ENCODE data around the gene TXNDC15. TPM values are rescaled to one million over a fixed set of nuclear protein-coding genes. Genes with fewer than 3 reads are reported as not detected.
"Not testable (repeated sequence)": the region's sequence is repeated elsewhere in the genome, so short reads cannot be mapped to it uniquely, and the experiment has no call there.

TXNDC15 gene
- total and polyA plus RNA-seq, 2 donors from 2014 or later: 78.0 to 87.3 TPM

DNA sequence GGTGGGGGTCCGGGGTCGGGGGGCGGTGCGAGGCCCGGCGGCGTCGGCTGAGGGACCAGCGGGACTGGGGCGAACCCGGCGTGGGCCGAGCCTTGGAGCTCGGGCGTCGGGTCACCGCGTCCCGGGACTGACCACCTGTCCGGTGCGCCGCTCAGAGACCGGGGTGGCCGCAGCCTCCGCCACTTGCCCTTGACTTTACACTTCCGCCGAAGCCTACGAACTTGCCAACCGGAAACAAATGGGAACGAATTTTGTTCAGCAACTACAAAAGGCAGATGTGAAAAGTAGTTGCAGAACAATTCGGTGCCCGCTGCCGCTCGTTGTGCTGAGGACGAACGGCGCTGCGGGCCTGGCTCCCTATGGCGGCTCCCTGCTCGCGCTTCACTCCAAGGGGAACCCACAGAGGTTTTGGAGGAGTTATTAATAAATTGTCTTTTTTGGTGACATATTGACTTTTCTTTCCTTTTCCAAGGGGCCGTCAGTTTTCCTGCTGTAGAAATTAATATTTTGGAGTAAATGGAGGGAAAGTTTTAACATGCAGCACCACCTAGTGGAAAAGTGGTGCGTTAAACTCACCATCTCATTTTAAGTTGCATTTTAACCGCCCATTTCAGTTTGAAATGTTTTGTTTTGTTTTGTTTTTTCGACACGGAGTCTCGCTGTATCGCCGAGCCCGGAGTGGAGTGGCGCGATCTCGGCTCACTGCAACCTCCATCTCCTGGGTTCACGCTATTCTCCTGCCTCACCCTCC lies 31.2 kb downstream of the TXNDC15 start:
- Histone ChIP-seq H3K27ac (ENCODE audit: low read depth in 2 of 2, low read length in 2 of 2) (peak overlapping the region; percentile 93 to 95), H3K9ac (ENCODE audit: low read length in 3 of 3) (peak overlapping the region; percentile 78 to 85 (median 79)), H3K9me3 (ENCODE audit: control insufficient read depth in 2 of 3, insufficient read depth in 1 of 3, low read length in 3 of 3) (no peaks in the 10 kb centered on the region), H3K4me3 (ENCODE audit: low read length in 3 of 3) (peak overlapping the region; percentile 77 to 82 (median 82)), H3K4me1 (ENCODE audit: control insufficient read depth in 2 of 3, insufficient read depth in 2 of 3, low read depth in 1 of 3, low read length in 3 of 3) (no peaks in the 10 kb centered on the region), H3K36me3 (ENCODE audit: control insufficient read depth in 2 of 3, insufficient read depth in 3 of 3, low read length in 3 of 3) (peaks cover 0 to 4% (median 3%) of the 10 kb centered on the region in 3 donors), H3K27me3 (ENCODE audit: control insufficient read depth, insufficient read depth, low read length) (no peaks in the 10 kb centered on the region)
- FAIRE-seq: no peak
- TF ChIP-seq, protein P1, sequence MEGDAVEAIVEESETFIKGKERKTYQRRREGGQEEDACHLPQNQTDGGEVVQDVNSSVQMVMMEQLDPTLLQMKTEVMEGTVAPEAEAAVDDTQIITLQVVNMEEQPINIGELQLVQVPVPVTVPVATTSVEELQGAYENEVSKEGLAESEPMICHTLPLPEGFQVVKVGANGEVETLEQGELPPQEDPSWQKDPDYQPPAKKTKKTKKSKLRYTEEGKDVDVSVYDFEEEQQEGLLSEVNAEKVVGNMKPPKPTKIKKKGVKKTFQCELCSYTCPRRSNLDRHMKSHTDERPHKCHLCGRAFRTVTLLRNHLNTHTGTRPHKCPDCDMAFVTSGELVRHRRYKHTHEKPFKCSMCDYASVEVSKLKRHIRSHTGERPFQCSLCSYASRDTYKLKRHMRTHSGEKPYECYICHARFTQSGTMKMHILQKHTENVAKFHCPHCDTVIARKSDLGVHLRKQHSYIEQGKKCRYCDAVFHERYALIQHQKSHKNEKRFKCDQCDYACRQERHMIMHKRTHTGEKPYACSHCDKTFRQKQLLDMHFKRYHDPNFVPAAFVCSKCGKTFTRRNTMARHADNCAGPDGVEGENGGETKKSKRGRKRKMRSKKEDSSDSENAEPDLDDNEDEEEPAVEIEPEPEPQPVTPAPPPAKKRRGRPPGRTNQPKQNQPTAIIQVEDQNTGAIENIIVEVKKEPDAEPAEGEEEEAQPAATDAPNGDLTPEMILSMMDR (IDR thresholded peaks at IDR 0.05; ENCODE audit: borderline replicate concordance, extremely low read depth, insufficient read depth): peak; percentile 70
- peak in 4 of 5 donors; percentile 52 to 88 (median 80) for DNase-seq
- intact Hi-C loops (cut with DNase I): no loop called here

GRCh38 chr5:134906811-134907210 lies 32.6 kb downstream of the TXNDC15 start:
- Histone ChIP-seq H3K4me1 (ENCODE audit: control insufficient read depth in 2 of 3, insufficient read depth in 2 of 3, low read depth in 1 of 3, low read length in 3 of 3) (no peaks in the 10 kb centered on the region), H3K4me3 (ENCODE audit: low read length in 3 of 3) (no peak overlapping the region), H3K36me3 (ENCODE audit: control insufficient read depth in 2 of 3, insufficient read depth in 3 of 3, low read length in 3 of 3) (peaks cover 0 to 8% (median 4%) of the 10 kb centered on the region in 3 donors), H3K9me3 (ENCODE audit: control insufficient read depth in 2 of 3, insufficient read depth in 1 of 3, low read length in 3 of 3) (no peaks in the 10 kb centered on the region), H3K27me3 (ENCODE audit: control insufficient read depth, insufficient read depth, low read length) (no peaks in the 10 kb centered on the region), H3K27ac (ENCODE audit: low read depth in 2 of 2, low read length in 2 of 2) (no peak overlapping the region), H3K9ac (ENCODE audit: low read length in 3 of 3) (no peak overlapping the region)
- TF ChIP-seq, protein P1 (IDR thresholded peaks at IDR 0.05; ENCODE audit: borderline replicate concordance, extremely low read depth, insufficient read depth): no peak
- FAIRE-seq (no peak), DNase-seq (no peak)
- intact Hi-C loops (cut with DNase I): no loop called here

- H3K27ac ChIP-seq (ENCODE audit: low read depth in 2 of 2, low read length in 2 of 2); H3K9me3 ChIP-seq (ENCODE audit: control insufficient read depth in 2 of 3, insufficient read depth in 1 of 3, low read length in 3 of 3); intact Hi-C loops (cut with DNase I); H3K4me3 ChIP-seq (ENCODE audit: low read length in 3 of 3); FAIRE-seq; H3K27me3 ChIP-seq (ENCODE audit: control insufficient read depth, insufficient read depth, low read length); DNase-seq; H3K9ac ChIP-seq (ENCODE audit: low read length in 3 of 3); H3K4me1 ChIP-seq (ENCODE audit: control insufficient read depth in 2 of 3, insufficient read depth in 2 of 3, low read depth in 1 of 3, low read length in 3 of 3): not testable (repeated sequence)
- peaks cover 0 to 17% (median 12%) of the 10 kb centered on the region in 3 donors for H3K36me3 ChIP-seq (ENCODE audit: control insufficient read depth in 2 of 3, insufficient read depth in 3 of 3, low read length in 3 of 3)
Observed at GRCh38 chr5:134910752-134911151, 36.6 kb downstream of the TXNDC15 start.

DNA sequence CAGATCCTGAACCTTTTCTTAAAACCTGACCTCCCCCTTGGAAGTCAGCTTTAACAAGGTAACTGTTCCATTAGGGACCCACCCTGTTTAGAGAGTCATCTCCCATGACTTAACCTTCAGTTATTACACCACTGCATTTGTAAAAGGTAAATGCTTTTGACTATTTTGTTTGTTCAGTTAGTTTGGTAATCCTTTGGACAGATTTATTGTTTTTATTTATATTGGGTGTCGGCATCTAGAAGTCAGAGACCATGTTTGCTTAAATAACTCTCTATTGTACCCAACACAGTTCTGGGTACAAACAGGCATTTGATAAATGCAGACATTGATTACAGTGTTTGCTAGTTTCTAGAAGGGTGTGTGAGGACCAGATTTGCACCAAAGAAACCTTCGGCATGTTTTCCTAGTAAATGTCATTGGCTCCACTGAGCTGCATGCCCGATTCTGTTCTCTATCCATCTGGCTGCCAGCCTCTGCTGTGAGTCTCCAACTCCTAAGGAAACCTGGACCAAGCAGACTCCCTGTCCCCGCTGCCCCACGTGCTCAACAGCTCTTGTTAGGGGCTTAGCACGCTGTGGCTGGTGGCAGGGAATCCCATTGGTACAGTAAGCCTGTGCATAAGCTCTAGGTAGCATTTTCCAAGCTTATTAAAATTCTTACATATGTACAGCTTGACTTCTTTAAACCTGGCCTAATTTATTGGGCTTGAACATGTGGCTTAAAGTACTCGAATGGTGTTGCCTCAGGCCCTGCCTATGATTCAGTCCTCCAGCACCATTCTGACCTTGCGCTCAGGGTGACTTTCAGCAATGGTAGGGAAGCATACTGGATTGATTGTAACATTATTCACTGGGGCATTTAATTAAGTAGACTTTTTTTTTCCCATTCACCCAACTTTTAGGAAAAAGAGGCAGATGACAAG lies 37.4 kb downstream of the TXNDC15 start:
- intact Hi-C loops (cut with DNase I): no loop called here
- H3K4me1 ChIP-seq (ENCODE audit: control insufficient read depth in 2 of 3, insufficient read depth in 2 of 3, low read depth in 1 of 3, low read length in 3 of 3): no peaks in the 10 kb centered on the region
- H3K9ac ChIP-seq (ENCODE audit: low read length in 3 of 3): no peak overlapping the region
- H3K27ac ChIP-seq (ENCODE audit: low read depth in 2 of 2, low read length in 2 of 2): no peak overlapping the region
- FAIRE-seq (no peak), DNase-seq (no peak)
- H3K4me3 ChIP-seq (ENCODE audit: low read length in 3 of 3): no peak overlapping the region
- H3K27me3 ChIP-seq (ENCODE audit: control insufficient read depth, insufficient read depth, low read length): no peaks in the 10 kb centered on the region
- H3K9me3 ChIP-seq (ENCODE audit: control insufficient read depth in 2 of 3, insufficient read depth in 1 of 3, low read length in 3 of 3): no peaks in the 10 kb centered on the region
- peaks cover 0 to 17% (median 12%) of the 10 kb centered on the region in 3 donors for H3K36me3 ChIP-seq (ENCODE audit: control insufficient read depth in 2 of 3, insufficient read depth in 3 of 3, low read length in 3 of 3)
- TF ChIP-seq, protein P1 (IDR thresholded peaks at IDR 0.05; ENCODE audit: borderline replicate concordance, extremely low read depth, insufficient read depth): no peak

Measured in kidney (tissue), 14 donors.